Measurements from ENCODE around the gene FNDC10.

Gene FNDC10

GRCh38 chr1:1604374-1605033 is 4.6 kb upstream of the FNDC10 start:
- H3K4me1 ChIP-seq, result no peaks in the 10 kb centered on the region
- H3K36me3 ChIP-seq (replicated peaks), result no peaks in the 10 kb centered on the region
- in situ Hi-C loops (cut with MboI; ENCODE audit: low sequenced_read_pairs), result no loop called here
- no peaks in the 10 kb centered on the region for H3K9me3 ChIP-seq
- H3K4me3 ChIP-seq, result no peak overlapping the region
- DNase-seq (ENCODE audit: low spot score in 2 of 2), result no peak
- H3K27me3 ChIP-seq (ENCODE audit: low read depth), result no peaks in the 10 kb centered on the region

GRCh38 chr1:1603671-1604373 is 3.9 kb upstream of the FNDC10 start:
- Histone ChIP-seq H3K9me3 (no peaks in the 10 kb centered on the region), H3K4me3 (no peak overlapping the region), H3K27me3 (ENCODE audit: low read depth) (no peaks in the 10 kb centered on the region), H3K36me3 (replicated peaks) (no peaks in the 10 kb centered on the region), H3K4me1 (no peaks in the 10 kb centered on the region)
- no peak for DNase-seq (ENCODE audit: low spot score in 2 of 2)
- in situ Hi-C loops (cut with MboI; ENCODE audit: low sequenced_read_pairs), result no loop called here

- Histone ChIP-seq H3K4me3 (no peak overlapping the region), H3K4me1 (no peaks in the 10 kb centered on the region), H3K36me3 (replicated peaks) (no peaks in the 10 kb centered on the region), H3K9me3 (no peaks in the 10 kb centered on the region), H3K27me3 (ENCODE audit: low read depth) (no peaks in the 10 kb centered on the region)
- in situ Hi-C loops (cut with MboI; ENCODE audit: low sequenced_read_pairs), result no loop called here
- no peak for DNase-seq (ENCODE audit: low spot score in 2 of 2)
Measured at GRCh38 chr1:1602968-1603506, 3.1 kb upstream of the FNDC10 start.

- no peak for DNase-seq (ENCODE audit: low spot score in 2 of 2)
- in situ Hi-C loops (cut with MboI; ENCODE audit: low sequenced_read_pairs), result no loop called here
- no peaks in the 10 kb centered on the region for H3K9me3 ChIP-seq
- H3K27me3 ChIP-seq (ENCODE audit: low read depth), result no peaks in the 10 kb centered on the region
- H3K36me3 ChIP-seq (replicated peaks), result no peaks in the 10 kb centered on the region
- H3K4me3 ChIP-seq, result no peak overlapping the region
- no peaks in the 10 kb centered on the region for H3K4me1 ChIP-seq
Measured at GRCh38 chr1:1602304-1602967, 2.5 kb upstream of the FNDC10 start.

- Histone ChIP-seq H3K36me3 (replicated peaks) (no peaks in the 10 kb centered on the region), H3K4me3 (no peak overlapping the region), H3K9me3 (no peaks in the 10 kb centered on the region), H3K27me3 (ENCODE audit: low read depth) (no peaks in the 10 kb centered on the region; the same call in 1 of the 2 replicates), H3K4me1 (no peaks in the 10 kb centered on the region)
- in situ Hi-C loops (cut with MboI; ENCODE audit: low sequenced_read_pairs), result no loop called here
- DNase-seq (ENCODE audit: low spot score in 2 of 2), result no peak
Measured at GRCh38 chr1:1601564-1602303, 1.8 kb upstream of the FNDC10 start.

GRCh38 chr1:1600861-1601563 is 1.1 kb upstream of the FNDC10 start:
- in situ Hi-C loops (cut with MboI; ENCODE audit: low sequenced_read_pairs), result no loop called here
- no peaks in the 10 kb centered on the region for H3K4me1 ChIP-seq
- no peaks in the 10 kb centered on the region for H3K9me3 ChIP-seq
- no peak overlapping the region for H3K4me3 ChIP-seq
- no peak for DNase-seq (ENCODE audit: low spot score in 2 of 2)
- H3K27me3 ChIP-seq (ENCODE audit: low read depth), result peaks cover 4% of the 10 kb centered on the region; the same call in 1 of the 2 replicates
- H3K36me3 ChIP-seq (replicated peaks), result no peaks in the 10 kb centered on the region

GRCh38 chr1:1599030-1599934 is 653 bp downstream of the FNDC10 start:
- Histone ChIP-seq H3K9me3 (no peaks in the 10 kb centered on the region), H3K4me3 (no peak overlapping the region), H3K36me3 (replicated peaks) (no peaks in the 10 kb centered on the region), H3K27me3 (ENCODE audit: low read depth) (peaks cover 4% of the 10 kb centered on the region; the same call in 1 of the 2 replicates), H3K4me1 (no peaks in the 10 kb centered on the region)
- no peak for DNase-seq (ENCODE audit: low spot score in 2 of 2)
- in situ Hi-C loops (cut with MboI; ENCODE audit: low sequenced_read_pairs), result no loop called here

- in situ Hi-C loops (cut with MboI; ENCODE audit: low sequenced_read_pairs), result no loop called here
Measured at GRCh38 chr1:1598720-1599029, 1.3 kb downstream of the FNDC10 start.

GRCh38 chr1:1598051-1598719 is 1.8 kb downstream of the FNDC10 start:
- H3K27me3 ChIP-seq (ENCODE audit: low read depth), result peaks cover 4% of the 10 kb centered on the region; the same call in 1 of the 2 replicates
- H3K4me3 ChIP-seq, result no peak overlapping the region
- in situ Hi-C loops (cut with MboI; ENCODE audit: low sequenced_read_pairs), result no loop called here
- H3K36me3 ChIP-seq (replicated peaks), result no peaks in the 10 kb centered on the region
- H3K9me3 ChIP-seq, result no peaks in the 10 kb centered on the region
- H3K4me1 ChIP-seq, result no peaks in the 10 kb centered on the region
- DNase-seq (ENCODE audit: low spot score in 2 of 2), result no peak

More at GRCh38 chr1:1598720-1599029, 1.3 kb downstream of the FNDC10 start:
- H3K27me3 ChIP-seq (ENCODE audit: low read depth), result peaks cover 4% of the 10 kb centered on the region; the same call in 1 of the 2 replicates
- no peaks in the 10 kb centered on the region for H3K36me3 ChIP-seq (replicated peaks)
- no peaks in the 10 kb centered on the region for H3K4me1 ChIP-seq
- H3K4me3 ChIP-seq, result no peak overlapping the region
- H3K9me3 ChIP-seq, result no peaks in the 10 kb centered on the region
- DNase-seq (ENCODE audit: low spot score in 2 of 2), result no peak

GRCh38 chr1:1597275-1597930 is 2.5 kb downstream of the FNDC10 start:
- Histone ChIP-seq H3K27me3 (ENCODE audit: low read depth) (peaks cover 4% of the 10 kb centered on the region; the same call in 1 of the 2 replicates), H3K4me3 (no peak overlapping the region), H3K4me1 (no peaks in the 10 kb centered on the region), H3K9me3 (no peaks in the 10 kb centered on the region), H3K36me3 (replicated peaks) (no peaks in the 10 kb centered on the region)
- DNase-seq (ENCODE audit: low spot score in 2 of 2), result no peak
- in situ Hi-C loops (cut with MboI; ENCODE audit: low sequenced_read_pairs), result no loop called here

GRCh38 chr1:1596493-1597274 is 3.3 kb downstream of the FNDC10 start:
- DNase-seq (ENCODE audit: low spot score in 2 of 2), result no peak
- H3K9me3 ChIP-seq, result no peaks in the 10 kb centered on the region
- H3K4me3 ChIP-seq, result no peak overlapping the region
- in situ Hi-C loops (cut with MboI; ENCODE audit: low sequenced_read_pairs), result no loop called here
- peaks cover 4% of the 10 kb centered on the region; the same call in 1 of the 2 replicates for H3K27me3 ChIP-seq (ENCODE audit: low read depth)
- no peaks in the 10 kb centered on the region for H3K4me1 ChIP-seq
- no peaks in the 10 kb centered on the region for H3K36me3 ChIP-seq (replicated peaks)

Measured in HAP-1 (cell line).